Lower lobe of right lung (tissue), 2 donors: ENCODE measurements around the gene PXDC1. TPM values are rescaled to one million over a fixed set of nuclear protein-coding genes. Genes with fewer than 3 reads are reported as not detected.
"Not testable (repeated sequence)": the region's sequence is repeated elsewhere in the genome, so short reads cannot be mapped to it uniquely, and the experiment has no call there.

Source experiments
- ATAC-seq, 2 donors: fragments of 200-7000 bp; cut with Tn5 transposase; one replicate each; pipeline ENCODE4 v1.9.1; 2020 to 2022; ENCODE audit warnings: mild to moderate bottlenecking in 2 of 2, moderate library complexity in 2 of 2
- DNase-seq: peaks from one replicate; pipeline ENCODE4 v3.0.0-alpha.2; 2020
- H3K27ac ChIP-seq: fragments of 200-600 bp; one replicate; pipeline ENCODE4 v1.8.0; 2022
- H3K27me3 ChIP-seq: fragments of 200-600 bp; one replicate; pipeline ENCODE4 v1.8.0; 2022; ENCODE audit warnings: low read depth
- H3K36me3 ChIP-seq: fragments of 200-600 bp; one replicate; pipeline ENCODE4 v1.8.0; 2022; ENCODE audit warnings: mild to moderate bottlenecking
- H3K4me1 ChIP-seq: fragments of 200-600 bp; one replicate; pipeline ENCODE4 v1.8.0; 2022
- H3K4me3 ChIP-seq: fragments of 200-600 bp; one replicate; pipeline ENCODE4 v1.8.0; 2022; ENCODE audit warnings: mild to moderate bottlenecking
- H3K9me3 ChIP-seq: fragments of 200-600 bp; one replicate; pipeline ENCODE4 v1.8.0; 2022
- CTCF ChIP-seq: fragments of 200-600 bp; IDR thresholded peaks from one replicate; pipeline ENCODE4 v1.8.0; 2022; ENCODE audit warnings: antibody characterized with exemption, mild to moderate bottlenecking
- intact Hi-C: fragments of 100-400 bp; cut with DNase I; formaldehyde crosslinking; loops from one replicate; pipeline ENCODE4 v1.11.0; 2022
- total RNA-seq: library from RNA; stranded (reverse); fragmentation: NEBNext Ultra II Directional; extraction: Animal tissue kit (Norgen Biotek cat#: 25700); gene quantifications from one replicate; pipeline ENCODE4 v1.2.1, GENCODE V29; 2021
- donor health status: DM: no; HTN: yes; CAD: no; lungs with severe emphysema.

The PXDC1 gene
- total RNA-seq, 1 donor from 2014 or later = 50.9 TPM

- no peak overlapping the region for H3K27ac ChIP-seq
- H3K4me1 ChIP-seq = no peaks in the 10 kb centered on the region
- DNase-seq (no peak), ATAC-seq (no peak)
- no peak for TF ChIP-seq CTCF
- intact Hi-C loops = no loop called here
- H3K27me3 ChIP-seq = no peaks in the 10 kb centered on the region
- H3K9me3 ChIP-seq = no peaks in the 10 kb centered on the region
- H3K36me3 ChIP-seq = no peaks in the 10 kb centered on the region
- no peak overlapping the region for H3K4me3 ChIP-seq
These were observed 57.7 kb downstream of the PXDC1 start for GRCh38 chr6:3693831-3694230.

DNA sequence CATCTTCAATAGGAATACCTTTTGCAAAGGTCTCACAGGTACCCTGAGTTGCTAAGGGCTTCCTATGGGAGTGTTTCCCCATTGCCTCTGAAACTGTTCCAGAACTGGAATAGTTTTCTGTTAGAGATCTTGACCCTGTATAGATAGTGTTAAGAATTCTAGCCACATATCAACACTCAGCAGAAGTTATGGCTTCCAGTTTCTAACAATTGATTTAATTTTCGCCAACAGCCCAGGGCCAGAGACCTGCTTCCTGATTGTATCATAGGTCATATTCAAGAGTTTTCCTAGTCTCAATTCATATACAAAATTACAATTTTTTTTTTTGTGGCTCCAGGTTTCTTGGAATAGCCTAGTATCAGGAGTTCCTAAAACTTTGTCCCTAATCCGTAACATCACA, 61.0 kb downstream of the PXDC1 start:
- intact Hi-C loops = no loop called here
- no peak for TF ChIP-seq CTCF

DNA sequence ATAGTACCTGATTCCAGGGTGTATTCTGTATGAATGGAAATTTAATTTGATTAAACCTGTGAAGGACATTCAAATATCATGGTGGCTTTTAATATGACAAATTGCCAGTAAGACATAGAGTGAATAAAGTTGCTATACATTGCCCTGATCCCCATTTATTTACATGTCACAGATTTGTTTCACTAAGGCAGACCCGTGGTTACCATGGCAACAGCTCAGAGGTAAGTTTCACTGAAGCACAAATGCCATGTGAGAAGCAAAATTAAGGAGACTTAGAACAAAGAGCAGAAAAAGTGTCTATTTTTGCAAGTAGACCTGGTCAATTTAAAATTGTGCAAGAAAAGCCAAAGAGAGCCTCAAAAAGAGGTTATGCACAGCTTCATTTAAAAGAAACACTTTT, 63.7 kb downstream of the PXDC1 start:
- no peak for ATAC-seq
- no peak for TF ChIP-seq CTCF

More for the DNA sequence above, 61.0 kb downstream of the PXDC1 start:
- H3K36me3 ChIP-seq = no peaks in the 10 kb centered on the region
- H3K27ac ChIP-seq = no peak overlapping the region
- DNase-seq = no peak
- H3K9me3 ChIP-seq = no peaks in the 10 kb centered on the region
- no peaks in the 10 kb centered on the region for H3K27me3 ChIP-seq
- H3K4me3 ChIP-seq = no peak overlapping the region
- H3K4me1 ChIP-seq = no peaks in the 10 kb centered on the region
- no peak for ATAC-seq

GRCh38 chr6:3683331-3683730, 68.2 kb downstream of the PXDC1 start:
- no peaks in the 10 kb centered on the region for H3K9me3 ChIP-seq
- H3K4me3 ChIP-seq = no peak overlapping the region
- TF ChIP-seq CTCF = no peak
- H3K27ac ChIP-seq = no peak overlapping the region
- intact Hi-C loops = no loop called here
- ATAC-seq = no peak
- no peaks in the 10 kb centered on the region for H3K4me1 ChIP-seq
- H3K27me3 ChIP-seq = no peaks in the 10 kb centered on the region
- DNase-seq = no peak
- no peaks in the 10 kb centered on the region for H3K36me3 ChIP-seq

More for the DNA sequence above, 63.7 kb downstream of the PXDC1 start:
- intact Hi-C loops = no loop called here
- Histone ChIP-seq H3K4me1 (no peaks in the 10 kb centered on the region), H3K27ac (no peak overlapping the region), H3K36me3 (no peaks in the 10 kb centered on the region), H3K9me3 (no peaks in the 10 kb centered on the region), H3K4me3 (no peak overlapping the region), H3K27me3 (no peaks in the 10 kb centered on the region)
- DNase-seq = no peak

GRCh38 chr6:3678946-3679345, 72.6 kb downstream of the PXDC1 start:
- Histone ChIP-seq H3K4me1 (no peaks in the 10 kb centered on the region), H3K27ac (no peak overlapping the region), H3K9me3 (no peaks in the 10 kb centered on the region), H3K36me3 (no peaks in the 10 kb centered on the region), H3K27me3 (no peaks in the 10 kb centered on the region), H3K4me3 (no peak overlapping the region)
- ATAC-seq (no peak), DNase-seq (no peak)
- TF ChIP-seq CTCF = no peak
- intact Hi-C loops = no loop called here

- H3K4me1 ChIP-seq, H3K27me3 ChIP-seq, H3K27ac ChIP-seq, H3K36me3 ChIP-seq, DNase-seq, ATAC-seq, H3K9me3 ChIP-seq, H3K4me3 ChIP-seq, intact Hi-C loops: not testable (repeated sequence)
These were observed 73.8 kb downstream of the PXDC1 start for GRCh38 chr6:3677751-3678150.

DNA sequence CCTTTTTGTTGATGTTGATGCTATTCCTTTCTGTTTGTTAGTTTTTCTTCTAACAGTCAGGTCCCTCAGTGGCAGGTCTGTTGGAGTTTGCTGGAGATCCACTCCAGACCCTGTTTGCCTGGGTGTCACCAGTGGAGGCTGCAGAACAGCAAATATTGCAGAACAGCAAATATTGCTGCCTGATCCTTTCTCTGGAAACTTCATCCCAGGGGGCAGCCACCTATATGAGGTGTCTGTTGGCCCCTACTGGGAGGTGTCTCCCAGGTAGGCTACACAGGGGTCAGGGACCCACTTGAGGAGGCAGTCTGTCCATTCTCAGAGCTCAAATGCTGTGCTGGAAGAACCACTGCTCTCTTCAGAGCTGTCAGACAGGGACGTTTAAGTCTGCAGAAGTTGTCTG, 74.2 kb downstream of the PXDC1 start:
- ATAC-seq, H3K27me3 ChIP-seq, H3K4me3 ChIP-seq, DNase-seq, intact Hi-C loops, H3K27ac ChIP-seq, H3K4me1 ChIP-seq, H3K9me3 ChIP-seq, H3K36me3 ChIP-seq: not testable (repeated sequence)
